Heart left ventricle (tissue), 16 donors: ENCODE results near the gene LRRC41. TPM values are rescaled to one million over a fixed set of nuclear protein-coding genes. Genes with fewer than 3 reads are reported as not detected.
A peak's percentile ranks its signal among the peaks of the same experiment; 100 is the strongest.

ENCODE experiments used
- ATAC-seq, 4 donors: fragments of 200-7000 bp; cut with Tn5 transposase; one replicate each; pipeline ENCODE4 v1.9.1; 2020 to 2022; ENCODE audit warnings: moderate library complexity in 4 of 4, mild to moderate bottlenecking in 3 of 4, moderate number of reproducible peaks in 1 of 4
- DNase-seq, 5 donors: peaks; one replicate each; pipeline ENCODE4 v3.0.0-alpha.2; 2020
- H3K27ac ChIP-seq, 12 donors: fragments of 200-600 bp; sonication (generic) in 4 of 12; one replicate each; pipeline versions ENCODE4 v1.5.0 to v1.8.0; 2016 to 2022; ENCODE audit warnings: mild to moderate bottlenecking in 2 of 12
- H3K27me3 ChIP-seq, 9 donors: fragments of 200-600 bp; sonication (generic) in 2 of 9; one replicate each; pipeline versions ENCODE4 v1.5.1 to v1.8.0; 2016 to 2022; ENCODE audit warnings: mild to moderate bottlenecking in 3 of 9
- H3K36me3 ChIP-seq, 9 donors: fragments of 200-600 bp; sonication (generic) in 2 of 9; one replicate each; pipeline versions ENCODE4 v1.5.0 to v1.8.0; 2018 to 2022; ENCODE audit warnings: mild to moderate bottlenecking in 2 of 9
- H3K4me1 ChIP-seq, 12 donors: fragments of 200-600 bp; sonication (generic) in 4 of 12; one replicate each; pipeline versions ENCODE4 v1.5.0 to v1.8.0; 2016 to 2022; ENCODE audit warnings: mild to moderate bottlenecking in 3 of 12
- H3K4me3 ChIP-seq, 12 donors: fragments of 200-600 bp; sonication (generic) in 4 of 12; one replicate each; pipeline versions ENCODE4 v1.5.0 to v1.8.0; 2017 to 2022; ENCODE audit warnings: mild to moderate bottlenecking in 9 of 12, moderate library complexity in 4 of 12
- H3K9me3 ChIP-seq, 12 donors: fragments of 200-600 bp; sonication (generic) in 4 of 12; one replicate each; pipeline versions ENCODE4 v1.5.0 to v1.8.0; 2016 to 2022; ENCODE audit warnings: mild to moderate bottlenecking in 1 of 12
- CTCF ChIP-seq, 12 donors: fragments of 200-600 bp; sonication (generic) in 4 of 12; IDR thresholded peaks; one replicate each; pipeline versions ENCODE4 v1.5.0 to v1.8.0; 2018 to 2022; ENCODE audit warnings: antibody characterized with exemption in 12 of 12, mild to moderate bottlenecking in 5 of 12
- POLR2A ChIP-seq, 2 donors: fragments of 450-650 bp; IDR thresholded peaks; one replicate each; pipeline ENCODE4 v1.6.1; 2017; ENCODE audit warnings: antibody characterized with exemption in 2 of 2, mild to moderate bottlenecking in 2 of 2, moderate library complexity in 2 of 2
- WGBS, 4 donors: extraction: QIAGEN DNeasy Blood & Tissue Kit in 2 of 4; methylation state at CpG; one replicate each; pipeline versions ENCODE4 v1.1.5 to v1.1.7; 2013 to 2018; 5-methylcytosine and 5-hydroxymethylcytosine counted together
- intact Hi-C, 10 donors: fragments of 100-400 bp; cut with DNase I; formaldehyde crosslinking; loops; one replicate each; pipeline versions ENCODE4 v1.11.1 to v1.14.2; 2022
- polyA plus RNA-seq, 2 donors: library from polyadenylated mRNA; stranded (reverse); fragments of 200-250 nt; gene quantifications; one replicate each; pipeline ENCODE4 v1.2.3, GENCODE V29; 2013
- total RNA-seq, 9 donors: library from RNA; depleted of rRNA in 2 of 9; stranded (reverse); fragments of >200 nt in 2 of 9; fragmentation: NEBNext Ultra II Directional in 3 of 9; extraction: Animal tissue kit (Norgen Biotek cat#: 25700) in 3 of 9; gene quantifications; one replicate each; pipeline versions ENCODE4 v1.1.0 to v1.2.4, GENCODE V29; 2016 to 2023
- donor health status: ischemic (EF 13 %, LVEDD 7.1; RV severe dilation, severe dysfunction).
- donor health status: healthy with polysubstance abuse.
- donor health status: DM: no; HTN: yes; CAD: no.
- donor health status: DM: no; HTN: no; CAD: no.
- donor health status: ischemic (EF 25% LVEDD 6.9; RV normal size, moderate dysfunction).
- donor health status: ischemic (EF 25% LVEDD 5.7; RV mildly dilated, moderate dysfunction).
- donor health status: healthy.
- donor health status: DM: yes; HTN: yes; CAD: no.
- donor health status: ischemic (EF 35%, LVEDD 5.7; RV mildly dilated, moderate dysfunction).
- donor health status: nonischemic (EF 11% LVEDD 7.7; RV severe dilation, severe dysfunction).
- donor health status: DM: yes; HTN: yes; CAD: no.
- donor health status: PGD.
- donor health status: ischemic (EF 29% LVEDD 5.4; RV normal size, mild dysfunction).
- donor health status: nonischemic (EF 23%, LVEDD 6.1; RV moderate dilation, normal function).

Gene LRRC41
- total and polyA plus RNA-seq, 11 donors, result 17.4 to 60.5 (median 44.1) TPM

- Histone ChIP-seq H3K4me1 (no peaks in the 10 kb centered on the region), H3K4me3 (no peak overlapping the region), H3K27ac (no peak overlapping the region), H3K9me3 (no peaks in the 10 kb centered on the region), H3K36me3 (peaks cover 0 to under 1% (median 0%) of the 10 kb centered on the region in 9 donors), H3K27me3 (no peaks in the 10 kb centered on the region)
- WGBS, 4 donors, result 93 to 97% (median 95%) methylated on average over 5 of the region's 5 CpGs
- intact Hi-C loops, result loop anchor here in 1 of 10 donors (5.0 kb wide), 1 partner anchor 43 kb away; no protein-coding TSS in a partner anchor
- no peak for ATAC-seq
- TF ChIP-seq CTCF (IDR thresholded peaks at IDR 0.05), result no peak
- DNase-seq, result no peak
These were observed 48.7 kb downstream of the LRRC41 start for GRCh38 chr1:46254668-46255067.

GRCh38 chr1:46248122-46248920 is 55.1 kb downstream of the LRRC41 start:
- 5 to 8% (median 6%) methylated on average over 7 of the region's 7 CpGs for WGBS, 4 donors
- H3K4me1 ChIP-seq, result peaks cover 0 to 18% (median 7%) of the 10 kb centered on the region in 12 donors
- TF ChIP-seq POLR2A (IDR thresholded peaks at IDR 0.05) (no peak), CTCF (IDR thresholded peaks at IDR 0.05) (no peak)
- H3K36me3 ChIP-seq, result no peaks in the 10 kb centered on the region
- H3K27ac ChIP-seq, result no peak overlapping the region
- intact Hi-C loops, result loop anchor here in 7 of 10 donors (5.0 to 10.0 kb wide), 4 partner anchors 54 to 99 kb away; partner anchors contain the start of genes NSUN4 (in 3 of the 7), LRRC41 (in 2 of the 7) and UQCRH (in 2 of the 7)
- DNase-seq (peak in 2 of 5 donors; percentile 30 to 35), ATAC-seq (no peak)
- H3K4me3 ChIP-seq, result peak overlapping the region in 10 of 12 donors; percentile 46 to 80 (median 66)
- H3K27me3 ChIP-seq, result no peaks in the 10 kb centered on the region
- H3K9me3 ChIP-seq, result no peaks in the 10 kb centered on the region

GRCh38 chr1:46247436-46248121 is 55.8 kb downstream of the LRRC41 start, which contains the start of gene RAD54L:
Gene RAD54L, plus strand, starts transcription at chr1:46247763. Its CDS starts 643 bp downstream, at chr1:46248406.
- no peaks in the 10 kb centered on the region for H3K9me3 ChIP-seq
- intact Hi-C loops, result loop anchor here in 8 of 10 donors (1.0 to 10.0 kb wide), 6 partner anchors 53 to 100 kb away; partner anchors contain the start of genes NSUN4 (in 3 of the 8), LRRC41 (in 2 of the 8) and UQCRH (in 2 of the 8)
- 1 to 3% (median 2%) methylated on average over 40 to 49 of the region's 49 CpGs for WGBS, 4 donors

More at GRCh38 chr1:46247436-46248121, 55.8 kb downstream of the LRRC41 start, which contains the start of gene RAD54L:
- H3K27ac ChIP-seq, result peak within 1 kb of the TSS; percentile 53 to 95 (median 82)
- H3K27me3 ChIP-seq, result no peaks in the 10 kb centered on the region
- TF ChIP-seq CTCF (IDR thresholded peaks at IDR 0.05), result no peak
- TF ChIP-seq POLR2A (IDR thresholded peaks at IDR 0.05), result no peak
- peaks cover 0 to 18% (median 7%) of the 10 kb centered on the region in 12 donors for H3K4me1 ChIP-seq
- peak within 1 kb of the TSS; percentile 41 to 81 (median 69) for H3K4me3 ChIP-seq
- no peaks in the 10 kb centered on the region for H3K36me3 ChIP-seq
- peak; percentile 98 to 99 (median 98) for DNase-seq
- ATAC-seq, result peak; percentile 95 to 97 (median 96)
